HUES48 (cell line): Measurements from ENCODE around the gene THAP7.
A peak's percentile ranks its signal among the peaks of the same experiment; 100 is the strongest.
"Not testable (repeated sequence)": the region's sequence is repeated elsewhere in the genome, so short reads cannot be mapped to it uniquely, and the experiment has no call there.

Experiments used
- H3K27ac ChIP-seq: one replicate; pipeline ENCODE4 v1.7.0; 2013; ENCODE audit warnings: low read depth, low read length, inconsistent platforms
- H3K27me3 ChIP-seq: 2 replicates; pipeline ENCODE4 v1.6.1; 2013; ENCODE audit warnings: mild to moderate bottlenecking, low read length; ENCODE audit not compliant: control insufficient read depth, insufficient read depth
- H3K36me3 ChIP-seq: 2 replicates; pipeline ENCODE4 v1.6.1; 2013; ENCODE audit warnings: low read length; ENCODE audit not compliant: control insufficient read depth, insufficient read depth
- H3K4me1 ChIP-seq: 2 replicates; pipeline ENCODE4 v1.6.1; 2013; ENCODE audit warnings: mild to moderate bottlenecking, low read length; ENCODE audit not compliant: control insufficient read depth, insufficient read depth
- H3K4me3 ChIP-seq: 2 replicates; pipeline ENCODE4 v1.5.1; 2013; ENCODE audit warnings: mild to moderate bottlenecking, low read depth, low read length
- H3K9ac ChIP-seq: 2 replicates; pipeline ENCODE4 v1.6.1; 2013; ENCODE audit warnings: mild to moderate bottlenecking, low read depth, low read length, moderate library complexity
- H3K9me3 ChIP-seq: 2 replicates; pipeline ENCODE4 v1.6.1; 2013; ENCODE audit warnings: low read length; ENCODE audit not compliant: control insufficient read depth, insufficient read depth

The THAP7 gene

GRCh38 chr22:20974336-20974955 lies 27.5 kb downstream of the THAP7 start:
- no peaks in the 10 kb centered on the region for H3K36me3 ChIP-seq
- no peak overlapping the region for H3K27ac ChIP-seq
- H3K4me3 ChIP-seq = no peak overlapping the region
- peaks cover under 1% of the 10 kb centered on the region; the same call in 1 of the 2 replicates for H3K4me1 ChIP-seq
- peaks cover 6% of the 10 kb centered on the region for H3K9me3 ChIP-seq
- peaks cover 39% of the 10 kb centered on the region for H3K27me3 ChIP-seq
- H3K9ac ChIP-seq = no peak overlapping the region

GRCh38 chr22:20973634-20974286 lies 28.2 kb downstream of the THAP7 start:
- H3K27ac ChIP-seq = no peak overlapping the region
- H3K4me3 ChIP-seq = no peak overlapping the region
- H3K36me3 ChIP-seq = no peaks in the 10 kb centered on the region
- peaks cover 44% of the 10 kb centered on the region for H3K27me3 ChIP-seq
- no peak overlapping the region for H3K9ac ChIP-seq
- H3K9me3 ChIP-seq = peaks cover 5% of the 10 kb centered on the region
- no peaks in the 10 kb centered on the region for H3K4me1 ChIP-seq

- no peak overlapping the region for H3K9ac ChIP-seq
- H3K36me3 ChIP-seq = no peaks in the 10 kb centered on the region
- no peaks in the 10 kb centered on the region for H3K9me3 ChIP-seq
- H3K27me3 ChIP-seq = peaks cover 48% of the 10 kb centered on the region
- peaks cover 3% of the 10 kb centered on the region; the same call in 1 of the 2 replicates for H3K4me1 ChIP-seq
- no peak overlapping the region for H3K4me3 ChIP-seq
- no peak overlapping the region for H3K27ac ChIP-seq
These were observed 28.9 kb downstream of the THAP7 start for GRCh38 chr22:20972933-20973577.

GRCh38 chr22:20972014-20972694 lies 29.8 kb downstream of the THAP7 start:
- H3K4me1 ChIP-seq, H3K9ac ChIP-seq, H3K36me3 ChIP-seq, H3K27ac ChIP-seq, H3K4me3 ChIP-seq, H3K9me3 ChIP-seq: not testable (repeated sequence)
- peaks cover 56% of the 10 kb centered on the region for H3K27me3 ChIP-seq

DNA sequence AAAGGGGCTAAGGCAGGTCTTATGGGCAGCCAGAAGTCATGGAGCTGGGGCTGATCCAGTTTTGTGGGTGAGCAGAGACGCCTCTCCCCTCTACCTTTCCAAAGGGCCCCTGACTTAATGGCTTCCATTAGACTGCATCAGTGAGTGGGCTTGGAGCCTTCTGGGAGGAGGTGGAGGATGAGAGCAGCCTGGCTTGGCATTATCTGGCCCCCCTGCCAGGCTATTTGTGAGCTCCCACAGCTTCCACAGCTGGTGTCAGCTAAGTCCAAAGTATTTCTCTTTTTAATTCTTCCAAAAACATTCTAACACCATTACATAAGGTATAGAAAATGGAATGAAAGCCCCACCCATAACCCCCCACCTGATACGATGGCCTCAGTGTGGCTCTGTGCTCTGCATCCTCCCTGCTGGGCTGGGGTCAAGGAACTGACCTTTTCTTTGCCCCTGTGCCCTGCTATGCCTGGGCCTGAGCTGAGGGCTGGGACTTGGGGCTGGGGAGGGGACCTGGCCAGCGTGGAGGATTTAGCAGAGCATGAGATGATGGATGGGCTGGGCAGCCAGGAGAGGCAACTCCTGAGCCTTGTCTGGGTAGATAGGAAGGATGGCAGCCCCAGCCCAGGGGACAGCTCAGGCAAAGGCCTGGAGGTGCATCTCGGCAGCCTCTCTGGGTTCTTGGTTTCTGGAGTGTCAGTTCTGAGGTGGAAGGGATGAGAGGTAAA lies 30.8 kb downstream of the THAP7 start:
- H3K9me3 ChIP-seq = no peaks in the 10 kb centered on the region
- peaks cover 62% of the 10 kb centered on the region for H3K27me3 ChIP-seq
- peaks cover 5% of the 10 kb centered on the region; the same call in 1 of the 2 replicates for H3K4me1 ChIP-seq
- no peak overlapping the region for H3K9ac ChIP-seq
- H3K36me3 ChIP-seq = no peaks in the 10 kb centered on the region
- no peak overlapping the region for H3K4me3 ChIP-seq
- H3K27ac ChIP-seq = peak overlapping the region; percentile 42

DNA sequence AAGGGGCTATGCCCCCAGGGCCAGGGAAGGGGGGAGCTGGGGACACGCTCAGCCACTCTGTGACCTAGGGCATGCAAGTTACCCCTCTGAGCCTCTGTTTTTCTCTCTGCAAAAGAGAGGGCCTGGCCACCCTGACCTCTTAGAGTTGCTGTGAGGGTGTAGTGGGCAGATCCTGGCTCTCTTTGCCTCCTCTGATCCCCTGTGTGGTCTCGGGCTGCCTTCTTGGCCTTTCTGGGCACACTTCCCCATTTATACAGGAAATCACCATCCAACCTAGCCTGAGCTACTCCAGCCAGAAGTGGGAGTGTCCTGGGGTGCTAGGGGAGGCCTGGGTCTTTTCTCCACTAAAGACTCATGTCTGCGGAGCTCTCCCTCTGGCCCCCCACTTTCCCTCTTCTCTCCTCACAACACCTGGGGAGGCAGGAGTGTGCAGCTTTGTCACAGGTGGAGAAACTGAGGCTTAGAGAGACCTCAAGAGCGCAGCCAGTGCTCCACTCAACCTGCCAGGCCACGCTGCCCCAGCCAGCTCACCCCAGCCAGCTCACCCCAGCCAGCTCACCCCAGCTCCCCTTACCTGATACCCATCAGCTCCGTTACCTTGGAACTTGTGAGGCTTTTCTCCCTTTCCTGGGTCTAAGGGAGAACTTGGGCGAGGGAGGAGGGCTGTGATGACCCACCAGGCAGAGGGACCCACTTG lies 33.5 kb downstream of the THAP7 start:
- Histone ChIP-seq H3K27ac (no peak overlapping the region), H3K36me3 (no peaks in the 10 kb centered on the region), H3K4me1 (peaks cover 9% of the 10 kb centered on the region; the same call in 1 of the 2 replicates), H3K4me3 (no peak overlapping the region), H3K9me3 (no peaks in the 10 kb centered on the region), H3K27me3 (peaks cover 81% of the 10 kb centered on the region), H3K9ac (no peak overlapping the region)

GRCh38 chr22:20967697-20968211 lies 34.2 kb downstream of the THAP7 start:
- Histone ChIP-seq H3K27me3 (peaks cover 88% of the 10 kb centered on the region), H3K9me3 (no peaks in the 10 kb centered on the region), H3K27ac (no peak overlapping the region), H3K9ac (no peak overlapping the region), H3K4me1 (peaks cover 9% of the 10 kb centered on the region; the same call in 1 of the 2 replicates), H3K36me3 (no peaks in the 10 kb centered on the region), H3K4me3 (peak overlapping the region; percentile 24; the same call in 1 of the 2 replicates)

DNA sequence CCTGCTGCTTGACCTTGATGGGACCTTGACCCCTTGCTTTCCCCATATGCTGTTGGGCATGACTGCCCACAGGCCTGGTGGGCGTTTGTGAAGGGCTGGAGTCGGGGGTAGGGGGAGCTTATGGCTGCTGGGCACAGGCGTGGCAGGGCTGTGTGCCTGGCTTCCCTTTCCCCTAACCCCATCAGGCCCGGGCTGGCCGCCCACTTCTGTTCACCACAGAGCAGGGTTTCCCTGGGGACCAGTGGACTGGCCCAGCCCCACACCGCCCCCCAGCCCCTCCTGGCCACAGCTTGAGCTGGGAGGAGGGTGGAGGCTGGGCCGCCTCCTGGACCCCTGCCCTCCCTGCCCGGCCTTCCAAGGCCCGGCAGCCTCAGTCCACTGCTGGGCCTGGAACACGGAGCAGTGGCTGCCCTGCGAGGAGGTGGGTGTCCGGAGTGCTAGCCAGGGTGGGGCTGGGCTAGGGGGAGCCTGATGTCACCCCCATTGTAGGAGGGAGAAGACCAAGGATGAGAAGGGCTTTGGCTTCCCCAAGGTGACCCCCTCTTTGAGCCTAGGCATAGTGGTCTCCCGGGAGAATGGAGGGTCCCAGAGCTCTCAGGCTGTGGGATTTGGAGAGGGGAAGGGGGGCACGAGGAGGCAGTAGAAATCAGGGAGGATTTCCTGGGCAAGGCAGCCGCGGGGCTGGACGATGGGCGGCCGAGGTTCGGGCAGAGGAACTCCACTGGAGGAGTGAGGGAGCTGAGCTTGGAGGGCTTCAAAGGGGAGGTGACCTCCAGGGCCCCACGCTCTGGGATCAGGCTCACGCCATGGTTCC lies 34.8 kb downstream of the THAP7 start, which contains the start of gene AIFM3:
AIFM3 (plus strand) TSS at position 373 of the 814 bp plus-strand sequence. CDS start 690 bp downstream, outside the sequence.
- Histone ChIP-seq H3K9me3 (no peaks in the 10 kb centered on the region), H3K9ac (no peak within 1 kb of the TSS), H3K27ac (no peak within 1 kb of the TSS)

More for the DNA sequence above, 34.8 kb downstream of the THAP7 start, which contains the start of gene AIFM3:
- peaks cover 9% of the 10 kb centered on the region; the same call in 1 of the 2 replicates for H3K4me1 ChIP-seq
- H3K4me3 ChIP-seq = peak within 1 kb of the TSS; percentile 24; the same call in 1 of the 2 replicates
- no peaks in the 10 kb centered on the region for H3K36me3 ChIP-seq
- peaks cover 90% of the 10 kb centered on the region for H3K27me3 ChIP-seq
